Activated CD8-positive, alpha-beta memory T cell treated with anti-CD3 and anti-CD28 coated beads for 1 hour (primary cell): Measurements from ENCODE around the gene TAX1BP3.

Source experiments
- DNase-seq, 2 donors: peaks; one replicate each; pipeline ENCODE4 v3.0.0-alpha.2; 2020; ENCODE audit warnings: low read depth in 1 of 2; ENCODE audit errors: extremely low read depth in 1 of 2

Gene TAX1BP3

DNA sequence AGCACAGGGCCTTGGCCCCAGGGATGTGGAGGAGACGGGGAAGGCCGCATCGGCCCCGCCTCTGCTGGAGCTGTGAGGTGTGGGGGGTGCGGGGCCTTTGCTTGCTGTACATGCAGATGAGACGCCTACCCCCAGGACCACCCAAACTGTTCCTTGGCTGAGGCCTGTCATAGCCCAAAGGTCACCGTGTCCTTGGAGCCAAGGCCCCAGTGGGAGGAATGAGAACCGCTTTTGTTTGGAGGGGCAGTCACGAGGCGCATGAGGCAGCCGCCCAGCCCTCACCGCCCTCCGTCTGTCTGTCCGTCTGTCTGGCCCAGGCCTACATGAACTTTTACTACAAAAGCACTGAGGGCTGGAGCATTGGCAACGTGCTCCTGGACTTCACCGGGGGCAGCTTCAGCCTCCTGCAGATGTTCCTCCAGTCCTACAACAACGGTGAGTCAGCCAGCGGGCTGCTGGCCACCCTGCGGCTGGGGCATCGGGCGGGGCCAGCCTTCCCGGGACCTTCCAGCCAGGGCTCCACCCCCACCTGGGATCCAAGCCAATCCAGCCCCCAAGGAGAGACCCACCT, 8.8 kb downstream of the TAX1BP3 start:
- no peak for DNase-seq

DNA sequence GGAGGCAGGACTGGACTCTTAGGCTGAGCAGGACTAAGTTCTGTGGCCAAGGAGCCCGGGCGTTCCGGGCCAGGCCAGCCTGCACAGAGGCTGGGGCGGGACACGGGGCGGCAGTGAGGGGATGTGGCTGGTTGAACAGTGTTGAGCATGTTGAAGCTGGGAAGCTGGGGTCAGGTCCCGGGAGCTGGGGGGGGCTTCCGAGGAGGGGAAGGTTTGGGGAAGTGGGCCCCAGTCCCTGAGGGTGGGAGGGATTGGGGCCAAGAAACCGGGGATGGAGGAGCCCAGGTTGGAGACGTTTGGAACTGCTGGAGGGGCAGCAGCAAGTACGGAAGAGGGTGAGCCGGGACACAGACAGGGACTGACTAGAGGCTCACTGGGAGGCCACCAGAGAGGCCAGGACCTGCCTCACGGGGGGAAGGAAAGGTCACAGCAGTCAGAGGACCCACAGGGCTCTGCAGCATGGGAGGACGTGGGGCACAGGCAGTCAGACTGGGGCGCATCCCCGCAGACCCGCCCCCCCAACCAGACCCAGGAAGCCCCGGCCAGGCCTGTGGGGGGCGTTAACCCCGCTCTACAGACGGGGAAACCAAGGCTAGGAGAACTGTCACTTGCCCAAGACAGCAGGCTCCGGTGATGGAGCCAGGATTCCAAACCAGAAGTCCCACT, 9.5 kb downstream of the TAX1BP3 start:
- no peak for DNase-seq

DNA sequence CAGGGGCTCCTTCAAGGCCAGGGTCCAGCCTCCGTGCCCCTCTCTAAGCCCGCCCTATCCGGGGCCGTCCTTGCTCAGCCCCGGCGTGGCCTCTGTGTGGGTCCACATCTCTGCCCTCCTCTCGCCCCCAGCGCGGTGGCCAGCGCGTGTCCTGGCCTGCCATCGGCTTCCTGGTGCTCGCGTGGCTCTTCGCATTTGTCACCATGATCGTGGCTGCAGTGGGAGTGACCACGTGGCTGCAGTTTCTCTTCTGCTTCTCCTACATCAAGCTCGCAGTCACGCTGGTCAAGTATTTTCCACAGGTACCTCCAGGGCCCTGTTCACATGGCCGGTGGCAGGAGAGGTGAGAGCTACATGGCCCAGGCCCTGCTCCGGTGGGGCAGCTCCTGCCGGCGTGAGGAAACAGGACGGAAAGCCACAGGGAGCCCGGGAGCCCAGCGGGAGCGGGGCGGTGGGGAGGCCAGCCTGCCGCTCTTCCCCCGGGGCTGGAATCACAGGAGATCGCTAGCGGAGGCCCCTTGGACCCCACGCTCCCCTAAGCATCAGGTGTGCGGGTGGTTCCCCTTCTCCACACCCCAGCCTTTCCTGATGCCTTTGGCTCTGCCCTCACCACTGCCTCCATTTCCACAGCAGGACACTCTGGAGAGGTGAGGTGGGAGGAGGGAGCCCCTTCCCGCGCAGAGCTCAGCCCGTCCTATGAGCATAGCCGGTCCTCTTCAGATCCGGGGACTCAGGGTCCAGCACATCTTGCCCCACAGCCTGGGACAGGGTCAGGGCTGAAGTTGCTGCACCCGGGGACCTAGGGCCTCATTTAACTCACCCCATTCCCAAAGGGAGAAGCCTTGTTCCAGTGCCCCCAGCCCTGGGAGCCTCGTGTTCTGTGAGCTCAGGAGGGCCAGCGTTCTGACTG, 10.2 kb downstream of the TAX1BP3 start:
- no peak for DNase-seq

DNA sequence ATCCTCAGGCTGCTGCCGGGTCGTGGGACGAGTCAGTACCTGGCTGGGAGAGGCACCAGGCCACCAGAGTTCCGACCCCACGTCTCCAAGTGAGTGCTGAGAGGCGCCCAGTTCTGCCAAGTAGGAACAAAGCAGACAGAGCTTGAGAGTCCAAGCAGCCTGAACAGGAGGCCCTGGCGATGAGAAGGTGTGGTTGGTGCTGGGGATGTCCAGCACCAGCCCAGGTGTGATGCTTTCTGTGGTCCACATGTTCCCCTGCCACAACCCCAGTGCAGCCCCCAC, 10.8 kb downstream of the TAX1BP3 start:
- no peak for DNase-seq

DNA sequence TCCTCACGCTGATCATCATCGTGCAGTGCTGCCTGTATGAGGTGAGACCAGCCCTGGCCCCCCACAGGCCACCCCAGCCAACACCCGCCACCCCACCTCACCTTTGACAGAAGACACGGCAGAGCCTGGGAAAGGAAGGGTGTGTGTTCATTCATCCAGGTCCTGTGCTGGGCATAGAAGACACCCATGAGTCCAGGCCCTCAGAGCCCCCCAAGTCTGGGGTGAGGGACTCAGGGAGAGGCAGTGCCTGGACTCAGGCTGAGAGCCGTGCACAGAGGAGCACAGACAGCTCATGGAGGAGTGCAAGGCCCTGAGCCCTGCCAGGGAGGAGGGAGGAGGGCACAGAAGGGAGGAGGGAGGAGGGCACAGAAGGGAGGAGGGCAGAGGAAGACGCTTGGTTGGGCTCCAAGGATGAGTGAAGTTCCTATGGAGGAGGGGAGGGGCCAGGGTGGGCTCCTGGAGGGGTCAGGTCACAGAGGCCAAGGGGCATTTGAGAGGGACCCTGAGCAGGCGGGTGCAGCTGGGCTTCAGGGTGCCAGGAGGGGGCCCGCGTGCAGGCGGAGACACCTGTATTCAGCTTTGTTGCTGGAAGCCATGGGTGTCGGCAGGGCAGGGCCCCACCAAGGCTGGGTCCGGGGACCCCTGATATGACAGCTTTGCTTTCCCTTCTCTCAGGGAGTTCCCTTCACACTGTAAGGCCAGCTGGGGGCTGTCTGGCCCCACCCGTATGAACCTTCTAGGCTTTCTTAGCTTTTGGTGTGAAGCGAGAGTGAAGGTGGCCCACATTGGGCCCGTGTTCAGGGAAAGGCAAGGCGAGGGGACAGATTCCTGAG, 11.4 kb downstream of the TAX1BP3 start:
- no peak for DNase-seq

DNA sequence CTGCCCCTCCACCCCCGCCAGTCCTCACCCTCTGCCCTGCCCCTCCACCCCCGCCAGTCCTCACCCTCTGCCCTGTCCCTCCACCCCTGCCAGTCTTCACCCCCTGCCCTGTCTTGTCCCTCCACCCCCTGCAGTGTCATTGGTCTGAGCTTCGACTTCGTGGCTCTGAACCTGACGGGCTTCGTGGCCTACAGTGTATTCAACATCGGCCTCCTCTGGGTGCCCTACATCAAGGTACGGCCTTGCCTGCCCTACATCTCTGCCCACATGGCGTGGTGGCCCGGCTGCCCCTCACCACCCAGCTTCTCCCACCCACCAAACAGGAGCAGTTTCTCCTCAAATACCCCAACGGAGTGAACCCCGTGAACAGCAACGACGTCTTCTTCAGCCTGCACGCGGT, 12.0 kb downstream of the TAX1BP3 start:
- no peak for DNase-seq

DNA sequence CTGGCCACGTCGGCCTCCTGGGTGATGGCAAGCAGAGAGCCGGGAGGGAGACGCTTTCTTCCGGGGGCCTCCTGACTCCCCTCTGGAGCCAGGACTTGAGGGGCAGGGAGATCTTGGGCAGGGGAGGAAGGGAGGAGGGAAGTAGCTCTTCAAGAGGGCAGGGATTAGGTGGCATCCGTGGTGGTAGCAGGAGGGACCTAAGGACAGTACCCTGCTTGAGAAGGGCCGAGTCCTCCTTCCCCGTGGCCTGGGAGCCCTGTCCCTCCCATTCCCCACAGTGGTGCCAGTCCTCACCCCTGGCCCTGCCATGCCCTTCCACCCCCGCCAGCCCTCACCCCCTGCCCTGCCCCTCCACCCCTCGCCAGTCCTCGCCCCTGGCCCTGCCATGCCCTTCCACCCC, 12.6 kb downstream of the TAX1BP3 start:
- no peak for DNase-seq

DNA sequence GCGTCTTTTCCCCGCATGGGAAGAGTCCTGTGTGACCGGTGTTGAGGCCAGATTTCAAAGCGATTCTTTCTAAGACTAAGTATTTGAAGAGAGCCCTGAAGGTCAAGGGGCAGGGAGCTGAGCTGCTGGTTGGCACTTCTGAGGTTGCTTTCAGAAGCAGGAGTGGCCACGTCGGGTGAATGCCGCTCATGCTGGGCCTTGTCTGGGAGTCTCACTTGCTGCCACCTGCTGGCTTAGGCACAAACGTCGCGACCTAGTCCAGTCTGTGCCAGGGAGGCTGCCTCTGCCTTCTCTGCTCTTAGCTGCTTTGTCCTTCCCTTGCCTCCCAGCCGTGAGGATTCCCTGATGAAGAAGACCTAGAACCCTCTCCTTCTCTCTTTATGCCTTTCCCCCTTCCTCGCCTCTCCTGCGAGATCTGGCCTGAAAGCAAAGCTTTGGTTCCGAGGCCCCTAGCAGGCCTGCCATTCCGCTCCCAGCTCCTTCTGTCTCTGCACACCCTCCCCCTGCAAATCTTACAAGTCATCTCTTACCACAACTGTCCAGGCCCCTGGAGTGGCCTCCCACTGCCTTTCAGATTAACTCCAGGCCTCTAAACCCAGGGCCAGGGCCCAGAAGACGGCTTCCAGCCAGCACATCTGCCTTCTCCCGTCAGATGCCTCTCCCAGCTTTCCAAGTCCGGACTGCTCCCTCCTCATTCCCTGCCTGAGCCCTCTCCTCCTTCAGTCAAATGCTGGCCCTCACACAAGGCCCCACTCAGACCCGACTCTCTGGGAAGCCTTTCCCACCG, 20.4 kb downstream of the TAX1BP3 start:
- peak in 1 of 2 donors; percentile 5 for DNase-seq

DNA sequence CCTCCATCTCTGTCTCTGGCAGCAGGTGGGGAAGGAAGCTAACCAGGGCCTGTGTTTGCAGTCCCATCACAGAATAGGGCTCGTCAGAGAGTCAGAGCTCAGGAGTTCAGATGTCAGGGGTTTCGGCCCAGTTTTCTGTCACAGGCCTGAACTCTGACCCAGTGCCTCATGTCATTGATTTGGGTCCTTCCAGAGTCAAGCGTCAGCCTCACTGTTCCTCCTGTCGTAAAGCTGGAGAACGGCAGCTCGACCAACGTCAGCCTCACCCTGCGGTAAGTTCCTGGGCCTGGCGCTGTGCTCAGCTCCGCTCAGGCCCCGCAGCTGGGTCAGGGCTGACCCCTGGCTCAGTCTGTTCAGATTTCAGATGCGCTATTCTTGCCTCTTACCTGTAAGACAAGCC, 21.1 kb downstream of the TAX1BP3 start:
- no peak for DNase-seq

DNA sequence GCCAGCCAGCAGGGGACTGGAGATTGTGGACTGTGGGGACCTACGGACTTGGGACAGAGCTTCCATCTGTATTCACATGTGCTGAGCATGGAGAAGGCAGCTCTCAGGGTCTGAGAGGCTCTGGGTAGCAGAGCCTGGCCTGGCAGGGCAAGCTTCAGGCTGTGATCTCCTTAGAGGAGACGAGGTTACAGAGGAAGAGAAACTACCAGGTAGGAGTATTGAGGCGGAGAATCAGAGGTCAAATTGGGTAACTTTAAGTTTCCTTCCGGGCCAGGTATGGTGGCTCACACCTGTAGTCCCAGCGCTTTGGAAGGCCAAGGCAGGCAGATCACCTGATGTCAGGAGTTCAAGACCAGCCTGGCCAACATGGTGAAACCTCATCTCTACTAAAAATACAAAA, 23.1 kb downstream of the TAX1BP3 start:
- DNase-seq: no peak

DNA sequence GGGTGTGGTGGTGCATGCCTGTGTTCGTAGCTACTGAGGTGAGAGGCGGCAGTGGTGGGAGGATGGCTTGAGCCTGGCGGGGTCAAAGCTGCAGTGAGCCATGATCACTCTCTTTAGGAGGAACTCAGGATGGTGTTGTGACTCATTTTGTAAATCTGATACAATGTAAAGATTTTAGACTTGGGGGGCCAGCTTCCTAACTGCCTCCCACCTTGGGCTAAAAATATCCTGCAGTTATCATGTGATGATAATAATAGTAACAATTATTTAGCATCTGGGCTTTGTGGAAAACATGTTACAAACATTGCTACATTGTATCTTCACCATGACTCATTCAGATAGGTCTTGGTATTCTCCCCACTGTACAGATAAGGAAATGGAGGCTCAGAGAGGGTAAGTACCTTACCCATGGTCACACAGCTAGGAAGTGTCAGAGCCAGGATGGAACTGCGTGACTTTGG, 24.5 kb downstream of the TAX1BP3 start:
- DNase-seq: no peak

DNA sequence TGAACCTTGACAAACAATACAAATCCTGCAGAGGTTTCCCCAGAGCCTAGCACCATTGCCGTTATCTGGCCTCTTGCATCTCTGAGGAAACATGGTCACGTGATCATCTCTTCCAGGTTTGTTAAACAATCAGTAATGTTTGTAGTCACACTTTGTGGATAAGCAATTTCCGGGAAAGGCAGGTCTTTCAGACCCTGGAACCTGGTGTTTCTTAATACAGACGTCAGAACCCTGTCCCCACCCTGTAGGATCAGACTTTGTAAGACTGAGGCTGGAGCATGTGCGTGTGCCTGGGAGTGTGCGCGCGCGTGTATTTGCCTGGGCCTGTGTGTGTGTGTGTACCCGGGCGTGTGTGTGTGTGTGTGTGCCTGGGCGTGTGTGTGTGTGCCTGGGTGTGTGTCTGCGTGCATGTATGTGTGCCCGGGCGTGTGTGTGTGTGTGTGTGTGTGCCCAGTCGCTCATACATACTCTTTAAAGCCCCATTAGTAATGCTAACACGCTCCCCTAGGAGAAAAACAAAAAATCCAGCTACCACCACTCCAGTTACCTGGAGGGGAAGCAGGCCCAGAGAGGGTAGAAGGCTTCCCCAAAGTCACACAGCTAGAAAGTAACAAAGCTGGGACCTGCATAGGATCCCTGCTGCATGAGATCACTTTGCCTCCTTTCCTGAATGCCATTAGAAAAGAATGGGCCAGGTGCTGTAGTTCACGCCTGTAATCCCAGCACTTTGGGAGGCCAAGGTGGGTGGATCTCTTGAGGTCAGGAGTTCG, 26.5 kb downstream of the TAX1BP3 start:
- DNase-seq: no peak

DNA sequence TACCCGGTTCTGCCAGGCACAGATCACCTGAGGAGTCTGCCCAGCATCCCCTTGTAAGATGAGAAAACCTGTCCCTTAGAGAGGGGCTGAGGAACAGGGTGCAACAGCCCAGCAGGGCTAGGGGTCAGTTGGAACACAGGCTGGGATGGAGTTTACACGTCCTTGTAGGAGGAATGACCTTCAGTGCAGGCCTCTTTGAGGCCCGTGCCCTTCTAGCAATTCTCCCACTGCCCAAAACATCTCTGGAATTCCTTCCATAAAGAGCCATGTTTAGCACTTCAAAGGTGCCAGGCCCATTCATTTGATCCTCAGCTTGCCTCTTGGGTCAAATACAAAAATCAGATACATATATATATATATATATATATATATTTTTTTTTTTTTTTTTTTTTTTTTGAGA, 27.4 kb downstream of the TAX1BP3 start:
- DNase-seq: no peak

DNA sequence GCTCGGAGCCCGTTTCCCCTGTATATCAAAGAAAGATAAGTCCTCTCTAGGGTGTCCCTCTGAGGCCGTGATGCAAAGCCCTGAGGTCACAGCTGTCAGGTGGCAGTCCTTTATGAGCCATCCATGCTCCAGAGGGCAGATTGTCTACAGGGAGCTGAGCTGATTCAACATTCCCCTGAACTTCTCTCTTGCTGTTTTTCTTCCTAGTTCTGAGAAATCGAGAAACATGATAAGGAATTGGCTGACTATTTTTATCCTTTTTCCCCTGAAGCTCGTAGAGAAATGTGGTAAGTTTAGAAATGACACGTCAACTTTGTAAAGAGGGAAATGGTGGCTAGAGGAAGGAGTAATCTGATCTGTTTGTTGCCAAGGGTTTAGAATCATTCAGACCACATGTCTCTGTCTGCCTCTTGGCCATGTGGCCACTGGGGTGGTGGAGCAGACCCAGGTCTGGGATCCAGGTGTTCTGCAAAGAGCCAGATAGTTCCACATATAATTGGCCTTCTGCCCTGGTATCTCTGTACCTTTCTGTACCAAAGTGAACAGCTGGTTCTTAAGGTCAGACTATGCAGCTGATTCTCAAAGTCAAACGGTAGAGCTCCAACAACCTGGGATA, 28.3 kb downstream of the TAX1BP3 start:
- DNase-seq: no peak

DNA sequence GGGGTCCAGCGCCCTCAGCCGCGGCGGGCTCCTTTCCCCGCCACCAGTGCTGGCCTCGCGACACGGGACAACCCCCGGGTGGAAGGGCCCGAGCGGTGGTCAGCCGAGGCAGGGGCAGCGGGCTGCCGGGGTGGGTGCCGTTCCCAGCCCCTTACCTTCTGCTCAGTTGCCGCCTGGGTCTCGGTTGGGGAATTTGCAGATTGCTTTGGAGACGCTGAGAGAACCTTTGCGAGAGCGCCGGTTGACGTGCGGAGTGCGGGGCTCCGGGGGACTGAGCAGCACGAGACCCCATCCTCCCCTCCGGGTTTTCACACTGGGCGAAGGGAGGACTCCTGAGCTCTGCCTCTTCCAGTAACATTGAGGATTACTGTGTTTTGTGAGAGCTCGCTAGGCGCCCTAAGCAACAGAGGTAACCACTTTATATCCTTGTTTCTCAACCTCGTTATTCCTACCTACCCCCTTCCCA, 31.4 kb downstream of the TAX1BP3 start:
- no peak for DNase-seq

DNA sequence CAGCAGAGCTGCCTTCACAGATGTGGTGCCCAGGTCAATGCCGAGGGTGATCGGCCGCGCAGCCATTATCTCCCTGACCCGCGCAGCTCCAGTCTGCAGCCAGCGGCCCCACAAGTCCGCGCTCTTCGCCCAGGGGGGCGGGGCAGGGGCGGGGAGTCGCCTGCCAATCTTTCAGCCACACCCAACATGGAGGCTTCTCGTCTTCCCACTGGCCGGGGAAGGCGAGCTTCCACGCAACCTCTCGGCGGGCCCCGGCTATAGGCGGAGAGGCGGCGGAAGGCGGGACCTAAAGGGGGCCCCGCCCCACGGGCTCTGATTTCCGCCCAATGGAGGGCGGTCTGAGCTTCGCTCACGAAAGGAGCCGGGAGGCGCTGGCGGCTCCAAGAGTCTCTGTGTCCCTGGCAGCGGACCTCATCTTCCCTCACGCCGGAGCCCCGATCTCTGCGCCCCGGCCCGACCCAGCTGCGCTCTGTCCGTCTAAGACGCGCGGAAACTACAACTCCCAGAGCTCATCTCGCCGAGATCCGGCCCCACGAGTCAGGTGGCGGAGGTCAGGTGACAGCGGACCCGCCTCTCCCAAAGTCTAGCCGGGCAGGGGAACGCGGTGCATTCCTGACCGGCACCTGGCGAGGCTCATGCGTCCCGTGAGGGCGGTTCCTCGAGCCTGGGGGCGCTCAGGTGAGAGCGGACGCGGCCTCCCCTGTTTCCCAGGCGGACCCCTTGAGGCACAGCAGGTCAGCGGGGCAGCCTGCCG, 32.0 kb downstream of the TAX1BP3 start, which contains the start of the genes CTNS and SHPK:
Gene CTNS, plus strand, starts transcription at position 607 of the 754 bp plus-strand sequence. CDS start 3,447 bp downstream, outside the sequence.
Gene SHPK, minus strand, starts transcription at position 97 of the 754 bp plus-strand sequence. Its CDS starts 31 bp downstream, at position 66.
- peak; percentile 75 to 93 for DNase-seq

DNA sequence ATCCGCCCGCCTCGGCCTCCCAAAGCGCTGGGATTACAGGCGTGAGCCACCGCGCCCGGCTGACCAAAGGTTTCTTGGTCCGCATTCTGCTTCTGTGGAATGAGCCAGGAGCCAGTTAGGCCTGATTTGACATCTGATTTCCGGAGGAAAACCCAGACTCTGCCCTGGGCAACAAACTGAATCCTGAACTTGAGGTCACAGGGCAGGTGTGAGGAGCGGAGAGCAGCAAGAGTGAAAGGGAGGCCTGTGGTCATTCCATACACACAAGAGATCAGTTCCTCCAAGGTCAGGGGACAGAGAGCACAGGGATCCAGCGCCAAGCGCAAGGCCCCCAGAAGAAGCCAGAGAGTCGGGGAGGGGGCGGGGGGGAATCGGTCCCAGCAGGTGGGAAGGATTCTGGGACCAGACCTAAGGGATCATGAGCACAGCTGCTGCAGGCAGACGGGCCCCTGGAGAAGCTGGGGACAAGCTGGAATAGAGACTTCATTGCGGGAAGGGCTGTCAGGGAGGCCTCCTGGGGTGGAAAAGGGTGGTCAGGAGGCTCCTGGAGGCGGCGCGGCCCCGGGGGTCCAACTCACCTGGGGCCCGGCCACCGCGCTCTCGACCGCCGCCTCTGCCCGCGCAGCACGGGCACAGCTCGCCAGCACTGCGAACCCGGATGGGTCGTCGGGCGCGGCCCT, 32.8 kb downstream of the TAX1BP3 start:
- DNase-seq: no peak

DNA sequence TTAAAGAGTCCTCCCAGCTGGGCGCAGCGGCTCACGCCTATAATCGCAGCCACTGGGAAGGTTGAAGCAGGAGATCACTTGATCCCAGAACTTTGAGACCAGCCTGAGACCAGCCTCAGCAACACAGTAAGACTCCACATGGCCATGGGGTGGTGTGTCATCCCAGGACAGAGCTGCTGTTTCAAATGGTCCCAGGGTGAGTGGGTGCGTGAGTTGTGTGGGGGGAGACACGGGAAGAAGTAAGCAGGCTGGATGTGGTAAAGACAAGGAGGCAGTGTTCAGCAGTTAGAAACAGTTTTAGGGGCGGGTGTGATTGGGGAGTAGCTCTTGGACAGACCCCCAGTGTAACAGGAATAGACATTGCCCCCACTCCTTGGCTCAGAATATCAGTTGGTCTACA, 36.1 kb downstream of the TAX1BP3 start:
- DNase-seq: no peak
